Measurements from ENCODE around the gene ZNF117. TPM values are rescaled to one million over a fixed set of nuclear protein-coding genes. Genes with fewer than 3 reads are reported as not detected.
A peak's percentile ranks its signal among the peaks of the same experiment; 100 is the strongest.
"Not testable (repeated sequence)": the region's sequence is repeated elsewhere in the genome, so short reads cannot be mapped to it uniquely, and the experiment has no call there.

ZNF117 gene
- total and polyA plus RNA-seq, 10 of the 15 experiments (the other 5 are each of a cell fraction or from before 2014, with no cell fraction given), result 1.4 to 15.3 (median 7.6) TPM

- CTCF ChIA-PET; H3K36me3 ChIP-seq (ENCODE audit: control insufficient read depth in 2 of 2, insufficient read depth in 2 of 2, low read length in 1 of 2); H3K9me3 ChIP-seq (replicated peaks; ENCODE audit: control insufficient read depth, insufficient read depth, low read length); intact Hi-C loops (cut with micrococcal nuclease; ENCODE audit: unreplicated experiment); BruUV-seq (replicated peaks); H3K4me3 ChIP-seq; H3K9ac ChIP-seq (ENCODE audit: control insufficient read depth, insufficient read depth, low read length); H3K79me2 ChIP-seq (ENCODE audit: control insufficient read depth, insufficient read depth, low read length); H2AFZ ChIP-seq (ENCODE audit: control insufficient read depth, low read depth, low read length); H3K27ac ChIP-seq (ENCODE audit: control insufficient read depth, insufficient read depth); H3K4me1 ChIP-seq (ENCODE audit: control insufficient read depth, insufficient read depth, low read length); DNase-seq (ENCODE audit: low read depth, low spot score); ATAC-seq; POLR2A ChIA-PET; RAD21 ChIA-PET (ENCODE audit: unreplicated experiment); H4K20me1 ChIP-seq (ENCODE audit: control insufficient read depth, insufficient read depth); H3K4me2 ChIP-seq (ENCODE audit: control insufficient read depth, insufficient read depth); FAIRE-seq; H3K27me3 ChIP-seq (replicated peaks in 1 of 2; ENCODE audit: control insufficient read depth in 2 of 2, insufficient read depth in 2 of 2, low read length in 1 of 2); in situ Hi-C loops (cut with MboI); SMC1A ChIA-PET (ENCODE audit: uncharacterized antibody, unreplicated experiment): not testable (repeated sequence)
- 85% methylated on average over 18 of the region's 30 CpGs for WGBS (ENCODE audit: insufficient coverage, insufficient replicate concordance, low lambda C conversion rate, missing lambda C conversion rate)
Measured at GRCh38 chr7:65033391-65033790, 42.6 kb upstream of the ZNF117 start.

DNA sequence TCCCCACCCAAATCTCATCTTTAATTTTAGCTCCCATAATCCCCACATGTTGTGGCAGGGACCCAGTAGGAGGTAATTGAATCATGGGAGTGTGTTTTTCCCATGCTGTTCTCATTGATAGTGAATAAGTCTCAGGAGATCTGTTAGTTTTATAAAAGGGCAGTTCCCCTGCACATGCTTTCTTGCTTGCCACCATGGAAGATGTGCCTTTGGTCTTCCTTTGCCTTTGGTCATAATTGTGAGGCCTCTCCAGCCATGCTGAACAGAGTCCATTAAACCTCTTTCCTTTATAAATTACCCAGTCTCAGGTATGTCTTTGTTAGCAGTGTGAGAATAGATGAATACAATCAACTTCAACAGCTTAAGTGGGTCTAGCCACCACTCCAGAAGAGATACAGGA lies 34.2 kb upstream of the ZNF117 start:
- H3K9me3 ChIP-seq (replicated peaks; ENCODE audit: control insufficient read depth, insufficient read depth, low read length); H3K9ac ChIP-seq (ENCODE audit: control insufficient read depth, insufficient read depth, low read length); H4K20me1 ChIP-seq (ENCODE audit: control insufficient read depth, insufficient read depth); H3K4me1 ChIP-seq (ENCODE audit: control insufficient read depth, insufficient read depth, low read length); SMC1A ChIA-PET (ENCODE audit: uncharacterized antibody, unreplicated experiment); H3K4me3 ChIP-seq; H2AFZ ChIP-seq (ENCODE audit: control insufficient read depth, low read depth, low read length); H3K27me3 ChIP-seq (replicated peaks in 1 of 2; ENCODE audit: control insufficient read depth in 2 of 2, insufficient read depth in 2 of 2, low read length in 1 of 2); DNase-seq (ENCODE audit: low read depth, low spot score); RAD21 ChIA-PET (ENCODE audit: unreplicated experiment); H3K27ac ChIP-seq (ENCODE audit: control insufficient read depth, insufficient read depth); H3K4me2 ChIP-seq (ENCODE audit: control insufficient read depth, insufficient read depth); CTCF ChIA-PET; H3K36me3 ChIP-seq (ENCODE audit: control insufficient read depth in 2 of 2, insufficient read depth in 2 of 2, low read length in 1 of 2); POLR2A ChIA-PET; ATAC-seq; H3K79me2 ChIP-seq (ENCODE audit: control insufficient read depth, insufficient read depth, low read length); in situ Hi-C loops (cut with MboI); intact Hi-C loops (cut with micrococcal nuclease; ENCODE audit: unreplicated experiment); FAIRE-seq; BruUV-seq (replicated peaks): not testable (repeated sequence)

DNA sequence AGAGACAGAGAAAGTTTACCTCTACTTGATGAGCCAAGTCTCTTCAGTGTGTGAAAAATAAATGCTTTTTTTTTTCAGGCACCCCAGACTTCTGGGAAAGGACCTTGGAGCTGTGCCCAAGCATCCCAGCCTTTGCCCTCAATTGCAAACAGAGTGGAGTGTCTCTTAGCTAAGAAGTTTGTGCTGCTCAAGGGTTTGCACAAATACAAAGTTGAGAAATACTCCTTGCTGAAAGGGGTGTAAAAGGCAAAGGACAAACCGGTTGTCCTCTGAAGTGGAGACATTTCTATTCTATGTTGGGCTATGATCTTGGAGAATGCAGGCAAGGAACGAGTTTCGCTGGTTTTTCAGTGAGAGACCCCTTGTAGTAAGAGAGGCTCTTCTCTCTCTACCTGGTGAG lies 30.1 kb upstream of the ZNF117 start:
- RAD21 ChIA-PET (ENCODE audit: unreplicated experiment); H3K27ac ChIP-seq (ENCODE audit: control insufficient read depth, insufficient read depth); H3K4me1 ChIP-seq (ENCODE audit: control insufficient read depth, insufficient read depth, low read length); H4K20me1 ChIP-seq (ENCODE audit: control insufficient read depth, insufficient read depth); H3K4me2 ChIP-seq (ENCODE audit: control insufficient read depth, insufficient read depth); DNase-seq (ENCODE audit: low read depth, low spot score); ATAC-seq; H3K79me2 ChIP-seq (ENCODE audit: control insufficient read depth, insufficient read depth, low read length); CTCF ChIA-PET; H3K4me3 ChIP-seq; H3K36me3 ChIP-seq (ENCODE audit: control insufficient read depth in 2 of 2, insufficient read depth in 2 of 2, low read length in 1 of 2); BruUV-seq (replicated peaks); H3K9ac ChIP-seq (ENCODE audit: control insufficient read depth, insufficient read depth, low read length); H3K27me3 ChIP-seq (replicated peaks in 1 of 2; ENCODE audit: control insufficient read depth in 2 of 2, insufficient read depth in 2 of 2, low read length in 1 of 2); in situ Hi-C loops (cut with MboI); intact Hi-C loops (cut with micrococcal nuclease; ENCODE audit: unreplicated experiment); H3K9me3 ChIP-seq (replicated peaks; ENCODE audit: control insufficient read depth, insufficient read depth, low read length); H2AFZ ChIP-seq (ENCODE audit: control insufficient read depth, low read depth, low read length); POLR2A ChIA-PET: not testable (repeated sequence)
- FAIRE-seq, result peak; percentile 65
- WGBS (ENCODE audit: insufficient coverage, insufficient replicate concordance, low lambda C conversion rate, missing lambda C conversion rate), result 100% methylated on average over 1 of the region's 3 CpGs
- SMC1A ChIA-PET (ENCODE audit: uncharacterized antibody, unreplicated experiment), result interaction anchor here (0.9 kb wide), 1 partner anchor 16 kb away, joined by 3 read pairs; no protein-coding TSS in a partner anchor

DNA sequence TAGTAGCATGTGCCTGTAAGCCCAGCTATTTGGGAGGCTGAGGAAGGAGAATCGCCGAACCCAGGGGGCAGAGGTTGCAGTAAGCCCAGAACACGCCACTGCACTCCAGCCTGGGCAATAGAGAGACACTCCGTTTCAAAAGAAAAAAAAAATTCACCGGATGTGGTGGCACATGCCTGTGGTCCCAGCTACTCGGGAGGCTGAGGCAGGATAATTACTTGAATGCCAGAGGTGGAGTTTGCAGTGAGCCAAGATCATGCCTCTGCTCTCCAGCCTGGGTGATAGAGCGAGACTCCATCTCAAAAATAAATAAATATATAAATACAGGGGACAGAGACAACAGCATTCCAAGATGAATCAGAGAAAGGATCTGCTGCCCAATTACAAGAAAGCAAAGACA lies 19.0 kb upstream of the ZNF117 start:
- H3K36me3 ChIP-seq (ENCODE audit: control insufficient read depth in 2 of 2, insufficient read depth in 2 of 2, low read length in 1 of 2); H2AFZ ChIP-seq (ENCODE audit: control insufficient read depth, low read depth, low read length); H3K27ac ChIP-seq (ENCODE audit: control insufficient read depth, insufficient read depth); POLR2A ChIA-PET; RAD21 ChIA-PET (ENCODE audit: unreplicated experiment); H3K4me1 ChIP-seq (ENCODE audit: control insufficient read depth, insufficient read depth, low read length); H4K20me1 ChIP-seq (ENCODE audit: control insufficient read depth, insufficient read depth); SMC1A ChIA-PET (ENCODE audit: uncharacterized antibody, unreplicated experiment); H3K4me3 ChIP-seq; H3K9ac ChIP-seq (ENCODE audit: control insufficient read depth, insufficient read depth, low read length); in situ Hi-C loops (cut with MboI); H3K27me3 ChIP-seq (replicated peaks in 1 of 2; ENCODE audit: control insufficient read depth in 2 of 2, insufficient read depth in 2 of 2, low read length in 1 of 2); FAIRE-seq; DNase-seq (ENCODE audit: low read depth, low spot score); BruUV-seq (replicated peaks); H3K4me2 ChIP-seq (ENCODE audit: control insufficient read depth, insufficient read depth); CTCF ChIA-PET; ATAC-seq; H3K9me3 ChIP-seq (replicated peaks; ENCODE audit: control insufficient read depth, insufficient read depth, low read length): not testable (repeated sequence)
- H3K79me2 ChIP-seq (ENCODE audit: control insufficient read depth, insufficient read depth, low read length), result peaks cover 16% of the 10 kb centered on the region
- intact Hi-C loops (cut with micrococcal nuclease; ENCODE audit: unreplicated experiment), result loop anchor here (5.0 to 10.0 kb wide), 3 partner anchors 108 to 345 kb away; partner anchors contain the start of genes ZNF107, ZNF138 and ZNF273
- WGBS (ENCODE audit: insufficient coverage, insufficient replicate concordance, low lambda C conversion rate, missing lambda C conversion rate), result 62% methylated on average over 7 of the region's 7 CpGs
